IPS-18c (cell line): ENCODE results near the gene ASIC2.
"Not testable (repeated sequence)": the region's sequence is repeated elsewhere in the genome, so short reads cannot be mapped to it uniquely, and the experiment has no call there.

Source experiments
- H3K4me3 ChIP-seq: 2 replicates; pipeline ENCODE4 v1.7.0; 2013; ENCODE audit warnings: low read depth, mild to moderate bottlenecking, low read length, moderate library complexity; ENCODE audit not compliant: insufficient read depth
- H3K9me3 ChIP-seq: one replicate; pipeline ENCODE4 v1.6.1; 2013; ENCODE audit warnings: mild to moderate bottlenecking, low read length, moderate library complexity; ENCODE audit not compliant: control insufficient read depth, insufficient read depth

Gene ASIC2

DNA sequence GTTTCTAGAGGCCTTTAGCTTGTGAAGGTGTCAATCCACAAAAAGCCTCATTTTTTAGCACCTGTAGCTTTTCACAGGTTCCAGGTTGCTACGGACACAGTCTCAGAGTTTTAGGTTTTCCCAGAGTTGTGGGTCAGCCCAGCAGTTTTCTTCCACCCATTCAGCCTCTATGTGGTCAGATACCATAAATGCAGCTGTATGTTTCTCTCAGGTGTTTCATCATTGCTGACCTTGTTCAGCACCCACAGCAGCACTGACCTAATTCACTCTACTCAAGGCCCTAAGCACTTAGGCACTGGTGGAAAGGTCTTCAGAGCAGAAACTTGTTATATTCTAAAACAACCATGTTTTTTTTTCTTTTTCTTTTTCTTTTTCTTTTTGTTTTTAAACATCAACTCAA lies 316.5 kb downstream of the ASIC2 start:
- Histone ChIP-seq H3K9me3 (peaks cover 9% of the 10 kb centered on the region), H3K4me3 (no peak overlapping the region)

DNA sequence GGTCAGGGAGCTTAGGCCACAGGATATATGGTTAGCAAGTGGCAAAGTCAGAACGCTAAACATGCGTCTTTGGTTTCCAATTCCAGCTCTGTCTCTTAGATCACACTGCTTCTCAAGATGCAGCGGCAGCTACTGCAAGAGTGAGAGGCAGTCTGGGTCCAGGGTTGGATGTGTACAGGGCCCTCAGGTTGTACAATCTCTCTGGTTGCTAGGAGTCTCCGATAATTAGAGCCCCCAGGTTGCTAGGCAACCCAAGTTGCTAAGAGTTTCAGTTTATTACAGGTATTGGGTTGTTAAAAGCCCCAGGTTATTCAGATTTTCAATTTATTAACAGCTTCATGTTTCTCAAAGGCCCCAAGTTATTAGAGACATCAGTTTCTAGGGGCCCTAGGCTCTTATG lies 317.0 kb downstream of the ASIC2 start:
- peaks cover 4% of the 10 kb centered on the region for H3K9me3 ChIP-seq
- no peak overlapping the region for H3K4me3 ChIP-seq

DNA sequence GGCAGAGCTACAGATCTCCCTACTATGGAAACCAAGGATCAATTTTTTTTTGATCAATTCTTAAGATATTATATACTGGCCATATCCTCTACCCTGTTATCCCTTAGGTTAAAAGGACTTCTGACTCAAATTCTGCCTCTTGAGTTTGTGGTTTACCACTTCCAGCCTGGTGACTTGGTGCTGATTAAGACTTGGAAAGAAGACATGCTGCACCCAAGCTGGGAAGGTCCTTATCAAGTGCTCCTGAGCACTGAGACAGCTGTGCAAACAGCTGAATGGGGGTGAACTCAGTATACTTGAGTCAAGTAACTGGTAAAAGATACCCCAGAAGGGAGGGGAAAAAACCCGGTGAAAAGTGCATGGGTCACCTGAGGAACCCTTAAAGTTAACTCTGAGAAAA lies 321.9 kb downstream of the ASIC2 start:
- Histone ChIP-seq H3K9me3 (no peaks in the 10 kb centered on the region), H3K4me3 (no peak overlapping the region)

DNA sequence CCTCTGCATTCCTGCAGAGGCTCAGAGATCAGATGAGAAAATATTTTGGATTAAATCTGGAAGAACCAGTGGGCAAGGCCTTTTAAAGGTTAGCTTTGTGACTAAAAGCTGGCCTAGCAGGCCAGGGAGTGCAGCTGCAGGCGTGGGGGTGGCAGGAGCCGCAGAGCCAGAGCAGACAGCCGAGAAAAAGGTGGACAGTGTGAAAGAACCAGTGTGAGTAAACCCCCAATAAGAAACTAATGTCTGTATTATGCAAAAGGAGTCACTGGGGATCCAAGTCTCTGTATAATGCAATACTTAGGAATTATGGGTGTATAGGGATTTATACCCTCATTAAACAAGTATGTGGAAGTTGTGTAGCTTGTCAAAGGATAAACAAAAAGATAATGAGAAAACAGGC lies 322.8 kb downstream of the ASIC2 start:
- H3K4me3 ChIP-seq = no peak overlapping the region
- no peaks in the 10 kb centered on the region for H3K9me3 ChIP-seq

DNA sequence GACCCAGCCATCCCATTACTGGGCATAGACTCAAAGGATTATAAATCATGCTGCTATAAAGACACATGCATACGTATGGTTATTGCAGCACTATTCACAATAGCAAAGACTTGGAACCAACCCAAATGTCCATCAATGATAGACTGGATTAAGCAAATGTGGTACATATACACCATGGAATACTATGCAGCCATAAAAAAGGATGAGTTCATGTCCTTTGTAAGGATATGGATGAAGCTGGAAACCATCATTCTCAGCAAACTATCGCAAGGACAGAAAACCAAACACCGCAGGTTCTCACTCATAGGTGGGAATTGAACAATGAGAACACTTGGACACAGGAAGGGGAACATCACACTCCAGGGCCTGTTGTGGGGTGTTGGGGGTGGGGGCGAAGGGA lies 323.9 kb downstream of the ASIC2 start:
- H3K9me3 ChIP-seq, H3K4me3 ChIP-seq: not testable (repeated sequence)

DNA sequence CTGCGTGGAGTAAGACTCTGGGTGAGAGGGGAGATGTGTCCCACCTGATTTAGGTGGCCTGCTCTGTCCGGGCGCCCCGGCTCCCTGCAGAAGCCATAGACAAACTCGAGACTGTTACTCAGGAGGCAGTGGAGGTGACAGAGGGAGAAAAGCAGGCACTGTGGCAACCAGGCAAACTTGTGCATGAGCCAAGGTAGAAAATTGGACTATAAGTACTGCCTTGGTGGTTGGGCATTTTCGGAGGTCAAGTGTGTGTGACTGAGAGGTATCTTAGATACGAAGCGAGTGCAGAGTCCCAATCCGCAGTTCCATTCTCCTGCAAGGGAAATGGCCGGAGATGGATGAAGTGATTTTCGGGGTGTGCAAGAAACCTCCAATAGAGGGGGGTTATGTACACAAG lies 328.6 kb downstream of the ASIC2 start:
- Histone ChIP-seq H3K4me3 (no peak overlapping the region), H3K9me3 (no peaks in the 10 kb centered on the region)
